ENCODE results near the gene MAP3K5. TPM values are rescaled to one million over a fixed set of nuclear protein-coding genes. Genes with fewer than 3 reads are reported as not detected.

MAP3K5 gene
- total RNA-seq, 2 experiments from 2014 or later: 6.7 to 7.3 TPM

GRCh38 chr6:136529710-136530109, 262.6 kb downstream of the MAP3K5 start:
- CTCF ChIA-PET: interaction anchor here (0.8 to 1.2 kb wide), 3 partner anchors 18 to 22 kb away, joined by 3 to 4 read pairs (median 4); partner anchors contain the start of gene MAP7
- no peak for ATAC-seq

DNA sequence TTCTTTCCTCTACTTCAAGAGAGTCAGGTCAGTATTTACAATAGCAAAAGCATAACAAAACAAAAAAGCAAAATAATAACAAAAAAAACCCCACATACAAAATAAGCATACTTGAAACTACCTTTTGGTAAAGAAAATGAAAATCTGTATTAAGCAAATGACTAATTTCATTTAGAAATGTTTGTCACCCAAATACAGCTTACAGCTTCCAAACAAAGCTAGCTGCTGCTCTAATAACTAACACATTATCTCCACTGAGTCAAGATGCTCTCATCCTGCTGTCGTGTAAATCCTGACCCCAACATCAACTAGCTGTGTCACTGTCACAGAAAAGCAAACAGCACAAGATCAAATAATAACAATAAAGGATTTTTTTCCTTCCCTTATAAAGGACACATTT, 263.8 kb downstream of the MAP3K5 start:
- no peaks in the 10 kb centered on the region for H3K9me3 Mint-ChIP-seq (ENCODE audit: low read depth)
- peaks cover 2% of the 10 kb centered on the region for H3K27me3 Mint-ChIP-seq
- POLR2A ChIA-PET: no interaction called here
- no peak overlapping the region for H3K4me3 Mint-ChIP-seq
- no peaks in the 10 kb centered on the region for H3K36me3 Mint-ChIP-seq (ENCODE audit: low read depth)
- ATAC-seq: no peak
- peaks cover 20% of the 10 kb centered on the region for H3K4me1 Mint-ChIP-seq
- H3K27ac Mint-ChIP-seq: no peak overlapping the region
- CTCF ChIA-PET: no interaction called here
- intact Hi-C loops (cut with DNase I, micrococcal nuclease): no loop called here
- DNase-seq: no peak

More at GRCh38 chr6:136529710-136530109, 262.6 kb downstream of the MAP3K5 start:
- POLR2A ChIA-PET: no interaction called here
- DNase-seq: no peak
- no peak overlapping the region for H3K27ac Mint-ChIP-seq
- peaks cover 18% of the 10 kb centered on the region for H3K4me1 Mint-ChIP-seq
- H3K27me3 Mint-ChIP-seq: peaks cover 5% of the 10 kb centered on the region
- H3K4me3 Mint-ChIP-seq: no peak overlapping the region
- intact Hi-C loops (cut with DNase I, micrococcal nuclease): no loop called here
- no peaks in the 10 kb centered on the region for H3K36me3 Mint-ChIP-seq (ENCODE audit: low read depth)
- H3K9me3 Mint-ChIP-seq (ENCODE audit: low read depth): no peaks in the 10 kb centered on the region

DNA sequence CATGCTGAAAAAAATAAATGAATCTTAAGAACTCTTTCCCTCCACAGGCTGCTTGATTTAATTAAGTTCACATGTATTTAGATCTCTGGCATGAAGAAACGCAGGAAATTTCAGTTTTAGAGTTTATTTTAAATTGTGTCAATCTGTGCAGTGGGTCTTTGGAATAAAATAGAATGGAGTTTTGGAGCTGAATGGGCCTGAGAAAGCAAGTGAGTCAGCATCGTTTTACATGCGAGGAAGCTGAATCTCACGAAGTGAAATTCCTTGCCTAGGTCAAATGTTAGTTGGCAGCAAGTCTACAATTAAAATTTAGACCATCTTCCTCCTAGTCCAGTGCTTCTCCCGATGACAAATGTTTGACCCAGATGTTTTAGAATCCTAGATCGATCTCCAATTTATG, 264.4 kb downstream of the MAP3K5 start:
- CTCF ChIA-PET: no interaction called here
- H3K27me3 Mint-ChIP-seq: peaks cover 2% of the 10 kb centered on the region
- no peak overlapping the region for H3K27ac Mint-ChIP-seq
- intact Hi-C loops (cut with DNase I, micrococcal nuclease): no loop called here
- no peak overlapping the region for H3K4me3 Mint-ChIP-seq
- POLR2A ChIA-PET: no interaction called here
- no peaks in the 10 kb centered on the region for H3K36me3 Mint-ChIP-seq (ENCODE audit: low read depth)
- ATAC-seq: no peak
- H3K9me3 Mint-ChIP-seq (ENCODE audit: low read depth): no peaks in the 10 kb centered on the region
- H3K4me1 Mint-ChIP-seq: peaks cover 20% of the 10 kb centered on the region
- DNase-seq: no peak

DNA sequence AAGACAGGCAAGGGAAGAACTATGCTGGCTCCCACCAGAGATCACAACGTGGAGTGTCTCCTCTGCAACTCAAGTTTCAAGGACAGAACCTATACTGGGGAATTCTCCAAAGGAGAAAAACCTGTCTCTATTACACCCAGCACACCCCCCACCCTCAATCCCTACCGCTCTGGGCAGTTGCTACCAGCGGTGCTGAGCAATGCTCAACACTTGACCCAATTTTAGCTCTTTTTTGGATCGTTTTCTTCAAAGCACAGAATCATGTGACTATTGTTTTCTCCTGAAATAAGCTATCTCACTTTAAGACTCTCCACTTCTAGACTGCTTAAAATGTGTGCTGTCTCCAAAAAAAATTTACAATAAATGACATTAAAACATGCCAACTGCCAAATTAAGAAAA, 265.3 kb downstream of the MAP3K5 start:
- Mint-ChIP-seq H3K27me3 (peaks cover 2% of the 10 kb centered on the region), H3K9me3 (ENCODE audit: low read depth) (no peaks in the 10 kb centered on the region), H3K4me1 (peaks cover 20% of the 10 kb centered on the region), H3K36me3 (ENCODE audit: low read depth) (no peaks in the 10 kb centered on the region), H3K27ac (no peak overlapping the region), H3K4me3 (peak overlapping the region; percentile 53)
- no peak for ATAC-seq
- POLR2A ChIA-PET: no interaction called here
- no peak for DNase-seq
- CTCF ChIA-PET: interaction anchor here (1.0 to 2.6 kb wide), 5 partner anchors 14 to 204 kb away, joined by 3 to 13 read pairs (median 5); no protein-coding TSS in a partner anchor
- intact Hi-C loops (cut with DNase I, micrococcal nuclease): no loop called here

DNA sequence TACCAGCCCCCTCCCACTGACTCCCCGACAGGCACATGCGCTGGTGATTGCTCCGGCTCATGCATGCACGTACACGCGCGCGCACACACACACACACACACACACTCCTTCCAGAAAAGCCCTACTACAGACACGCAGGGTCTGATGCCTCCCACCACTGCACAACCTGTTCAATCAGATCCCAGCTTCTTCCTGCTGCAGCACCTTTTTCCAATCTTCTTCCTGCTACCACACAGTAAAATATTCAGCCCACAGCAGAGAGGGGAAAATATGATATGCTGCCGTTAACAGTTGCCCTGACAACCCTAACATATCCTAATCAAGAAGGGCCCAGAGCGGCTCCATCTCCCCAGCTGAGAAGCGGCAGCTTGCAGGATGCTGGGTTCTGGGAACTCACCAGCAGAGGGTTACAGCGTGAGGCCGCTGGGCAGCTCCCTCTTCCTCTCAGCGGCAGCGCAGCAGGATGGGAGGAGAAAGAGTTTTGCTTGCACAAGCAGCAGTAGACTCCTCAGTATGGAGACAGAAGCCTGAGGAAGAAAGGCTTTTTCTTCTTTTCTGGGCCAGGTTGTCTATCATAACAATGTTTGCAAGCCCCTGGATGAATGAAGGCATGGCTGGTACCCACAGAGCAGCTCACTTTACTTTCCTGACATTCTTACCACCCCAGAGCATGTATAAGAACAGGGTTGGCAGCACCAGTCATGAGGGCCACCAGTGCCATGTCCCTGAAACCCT, 265.9 kb downstream of the MAP3K5 start:
- ChIA-PET CTCF (interaction anchor here (1.0 to 2.6 kb wide), 5 partner anchors 14 to 203 kb away, joined by 3 to 13 read pairs (median 5); no protein-coding TSS in a partner anchor), POLR2A (interaction anchor here (0.9 kb wide), 1 partner anchor 270 kb away, joined by 3 read pairs; no protein-coding TSS in a partner anchor)
- Mint-ChIP-seq H3K36me3 (ENCODE audit: low read depth) (no peaks in the 10 kb centered on the region), H3K4me3 (peak overlapping the region; percentile 53), H3K4me1 (peaks cover 20% of the 10 kb centered on the region), H3K9me3 (ENCODE audit: low read depth) (no peaks in the 10 kb centered on the region), H3K27me3 (peaks cover 2% of the 10 kb centered on the region), H3K27ac (peak overlapping the region; percentile 11)
- ATAC-seq: peak; percentile 95
- intact Hi-C loops (cut with DNase I, micrococcal nuclease): no loop called here
- peak; percentile 72 for DNase-seq

GRCh38 chr6:136525586-136526195, 266.6 kb downstream of the MAP3K5 start:
- Mint-ChIP-seq H3K4me3 (peak overlapping the region; percentile 53), H3K27ac (peak overlapping the region; percentile 11), H3K36me3 (ENCODE audit: low read depth) (no peaks in the 10 kb centered on the region), H3K4me1 (peaks cover 20% of the 10 kb centered on the region), H3K27me3 (peaks cover 2% of the 10 kb centered on the region), H3K9me3 (ENCODE audit: low read depth) (no peaks in the 10 kb centered on the region)
- ChIA-PET POLR2A (interaction anchor here (0.9 kb wide), 1 partner anchor 271 kb away, joined by 3 read pairs; no protein-coding TSS in a partner anchor), CTCF (interaction anchor here (0.6 to 2.6 kb wide), 7 partner anchors 11 to 202 kb away, joined by 3 to 13 read pairs (median 4); no protein-coding TSS in a partner anchor)
- intact Hi-C loops (cut with DNase I, micrococcal nuclease): no loop called here
- ATAC-seq (no peak), DNase-seq (no peak)

DNA sequence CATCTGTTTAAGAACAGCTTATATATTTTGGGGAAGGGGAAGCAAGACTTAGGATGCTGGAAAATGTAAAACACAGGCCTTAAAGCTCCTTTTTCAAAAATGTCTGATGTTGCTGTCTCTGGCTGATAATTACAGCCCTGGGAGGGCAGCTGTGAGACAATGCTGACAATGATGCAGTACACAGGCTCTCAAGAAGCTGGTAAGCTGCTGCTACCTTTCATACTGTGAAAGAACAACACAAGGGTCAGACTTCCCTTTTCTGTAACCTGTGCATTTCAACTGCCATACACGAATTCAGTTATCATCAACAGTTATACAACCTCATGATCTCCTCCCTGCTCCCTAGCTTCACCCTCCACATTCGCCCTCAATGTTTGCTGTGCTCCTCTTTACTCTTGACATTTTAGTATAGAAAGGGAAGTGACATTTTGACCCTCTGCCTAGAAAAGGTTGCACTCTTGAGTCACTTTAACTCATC, 267.3 kb downstream of the MAP3K5 start:
- no peak for DNase-seq
- Mint-ChIP-seq H3K27ac (no peak overlapping the region), H3K4me1 (peaks cover 20% of the 10 kb centered on the region), H3K9me3 (ENCODE audit: low read depth) (no peaks in the 10 kb centered on the region), H3K36me3 (ENCODE audit: low read depth) (no peaks in the 10 kb centered on the region), H3K27me3 (peaks cover 2% of the 10 kb centered on the region), H3K4me3 (peak overlapping the region; percentile 0)
- ChIA-PET CTCF (interaction anchor here (0.6 to 2.6 kb wide), 3 partner anchors 12 to 98 kb away, joined by 3 to 13 read pairs (median 3); no protein-coding TSS in a partner anchor), POLR2A (no interaction called here)
- intact Hi-C loops (cut with DNase I, micrococcal nuclease): no loop called here
- no peak for ATAC-seq

- CTCF ChIA-PET: interaction anchor here (0.8 kb wide), 1 partner anchor 13 kb away, joined by 3 read pairs; no protein-coding TSS in a partner anchor
- no peaks in the 10 kb centered on the region for H3K9me3 Mint-ChIP-seq (ENCODE audit: low read depth)
- ATAC-seq: no peak
- no peaks in the 10 kb centered on the region for H3K36me3 Mint-ChIP-seq (ENCODE audit: low read depth)
- H3K4me1 Mint-ChIP-seq: peaks cover 20% of the 10 kb centered on the region
- no peak overlapping the region for H3K27ac Mint-ChIP-seq
- POLR2A ChIA-PET: no interaction called here
- no peak for DNase-seq
- H3K4me3 Mint-ChIP-seq: no peak overlapping the region
- H3K27me3 Mint-ChIP-seq: peaks cover 2% of the 10 kb centered on the region
- intact Hi-C loops (cut with DNase I, micrococcal nuclease): no loop called here
These were observed 267.8 kb downstream of the MAP3K5 start for GRCh38 chr6:136524339-136524935.

DNA sequence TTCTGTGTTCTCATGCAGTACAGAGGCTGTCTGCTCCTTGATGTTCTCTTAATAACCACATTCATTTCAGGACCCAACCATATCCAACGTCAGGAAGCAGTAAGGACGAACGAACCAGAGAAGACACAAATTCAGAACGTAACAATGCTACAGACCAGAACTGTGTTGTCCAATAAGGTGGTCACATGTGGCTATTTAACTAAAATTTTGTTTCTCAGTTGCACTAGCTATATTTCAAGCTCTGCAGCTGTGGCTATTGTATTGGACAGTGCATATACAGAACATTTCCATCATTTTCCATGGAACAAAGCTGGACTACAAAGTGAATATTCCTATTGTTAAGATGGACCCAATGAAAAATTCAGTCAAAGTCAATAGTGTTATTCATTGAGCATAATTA, 269.1 kb downstream of the MAP3K5 start:
- H3K27me3 Mint-ChIP-seq: peaks cover 2% of the 10 kb centered on the region
- no peak overlapping the region for H3K4me3 Mint-ChIP-seq
- intact Hi-C loops (cut with DNase I, micrococcal nuclease): no loop called here
- H3K4me1 Mint-ChIP-seq: peaks cover 20% of the 10 kb centered on the region
- DNase-seq (no peak), ATAC-seq (no peak)
- ChIA-PET CTCF (no interaction called here), POLR2A (no interaction called here)
- no peaks in the 10 kb centered on the region for H3K36me3 Mint-ChIP-seq (ENCODE audit: low read depth)
- H3K9me3 Mint-ChIP-seq (ENCODE audit: low read depth): no peaks in the 10 kb centered on the region
- H3K27ac Mint-ChIP-seq: no peak overlapping the region

- ATAC-seq: no peak
- intact Hi-C loops (cut with DNase I, micrococcal nuclease): no loop called here
- CTCF ChIA-PET: no interaction called here
- Mint-ChIP-seq H3K9me3 (ENCODE audit: low read depth) (no peaks in the 10 kb centered on the region), H3K27ac (no peak overlapping the region), H3K4me3 (no peak overlapping the region), H3K36me3 (ENCODE audit: low read depth) (no peaks in the 10 kb centered on the region), H3K27me3 (no peaks in the 10 kb centered on the region), H3K4me1 (peaks cover 20% of the 10 kb centered on the region)
- POLR2A ChIA-PET: no interaction called here
- DNase-seq: no peak
These were observed 269.6 kb downstream of the MAP3K5 start for GRCh38 chr6:136522636-136523035.

- H3K4me1 Mint-ChIP-seq: peaks cover 20% of the 10 kb centered on the region
- DNase-seq: no peak
- H3K4me3 Mint-ChIP-seq: no peak overlapping the region
- no peaks in the 10 kb centered on the region for H3K9me3 Mint-ChIP-seq (ENCODE audit: low read depth)
- ChIA-PET CTCF (no interaction called here), POLR2A (no interaction called here)
- H3K27ac Mint-ChIP-seq: no peak overlapping the region
- no peak for ATAC-seq
- intact Hi-C loops (cut with DNase I, micrococcal nuclease): no loop called here
- no peaks in the 10 kb centered on the region for H3K36me3 Mint-ChIP-seq (ENCODE audit: low read depth)
- H3K27me3 Mint-ChIP-seq: no peaks in the 10 kb centered on the region
These were observed 270.4 kb downstream of the MAP3K5 start for GRCh38 chr6:136521911-136522310.

Data from activated CD4-positive, alpha-beta T cell treated with anti-CD3 and anti-CD28 coated beads for 36 hours (primary cell).